OCI-LY3 (cell line): ENCODE measurements around the gene RPH3AL.

Experiments
- EZH2phosphoT487 ChIP-seq: fragments of 200-600 bp; shearing (Covaris generic); IDR thresholded peaks from 2 replicates; pipeline ENCODE4 v1.6.1; 2018; ENCODE audit warnings: antibody characterized with exemption, mixed run types, low read depth
- TF ChIP-seq, protein P1 (sequence below): fragments of 200-600, 300-600 bp; sonication (generic); IDR thresholded peaks from 2 replicates; pipeline ENCODE4 v1.5.1; 2014; ENCODE audit warnings: antibody characterized with exemption, low read length, low read depth

DNA sequence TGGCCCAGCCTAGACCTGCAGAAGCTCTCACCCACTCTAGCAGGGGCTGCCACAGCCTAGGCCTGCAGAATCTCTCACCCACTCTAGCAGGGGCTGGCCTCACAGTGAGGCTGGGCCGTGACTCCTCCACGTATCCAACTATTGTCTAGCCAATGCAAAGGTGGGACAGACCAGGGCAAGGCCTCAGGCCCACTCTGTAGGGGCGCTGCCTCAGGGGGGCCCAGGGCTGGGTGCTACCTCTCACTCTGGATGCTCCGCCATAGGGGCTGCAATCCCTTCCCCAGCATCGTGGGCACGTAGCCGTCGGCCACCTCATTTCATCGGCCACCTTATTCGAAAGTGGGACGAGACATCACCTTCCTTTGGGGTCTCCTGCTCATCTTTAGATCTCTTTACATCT is 51.7 kb downstream of the RPH3AL start:
- TF ChIP-seq, protein P1, sequence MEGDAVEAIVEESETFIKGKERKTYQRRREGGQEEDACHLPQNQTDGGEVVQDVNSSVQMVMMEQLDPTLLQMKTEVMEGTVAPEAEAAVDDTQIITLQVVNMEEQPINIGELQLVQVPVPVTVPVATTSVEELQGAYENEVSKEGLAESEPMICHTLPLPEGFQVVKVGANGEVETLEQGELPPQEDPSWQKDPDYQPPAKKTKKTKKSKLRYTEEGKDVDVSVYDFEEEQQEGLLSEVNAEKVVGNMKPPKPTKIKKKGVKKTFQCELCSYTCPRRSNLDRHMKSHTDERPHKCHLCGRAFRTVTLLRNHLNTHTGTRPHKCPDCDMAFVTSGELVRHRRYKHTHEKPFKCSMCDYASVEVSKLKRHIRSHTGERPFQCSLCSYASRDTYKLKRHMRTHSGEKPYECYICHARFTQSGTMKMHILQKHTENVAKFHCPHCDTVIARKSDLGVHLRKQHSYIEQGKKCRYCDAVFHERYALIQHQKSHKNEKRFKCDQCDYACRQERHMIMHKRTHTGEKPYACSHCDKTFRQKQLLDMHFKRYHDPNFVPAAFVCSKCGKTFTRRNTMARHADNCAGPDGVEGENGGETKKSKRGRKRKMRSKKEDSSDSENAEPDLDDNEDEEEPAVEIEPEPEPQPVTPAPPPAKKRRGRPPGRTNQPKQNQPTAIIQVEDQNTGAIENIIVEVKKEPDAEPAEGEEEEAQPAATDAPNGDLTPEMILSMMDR, result no peak
- TF ChIP-seq EZH2phosphoT487, result no peak
